GM18907 (cell line): ENCODE data around the gene DDX60.
"Not testable (repeated sequence)": the region's sequence is repeated elsewhere in the genome, so short reads cannot be mapped to it uniquely, and the experiment has no call there.

Experiments
- ATAC-seq: cut with Tn5 transposase; IDR thresholded peaks from one replicate; pipeline ENCODE4 v1.9.1; 2021; ENCODE audit warnings: mild to moderate bottlenecking, moderate library complexity; ENCODE audit not compliant: unreplicated experiment

Gene DDX60

GRCh38 chr4:168218645-168219044 is 99.9 kb downstream of the DDX60 start:
- ATAC-seq: no peak

DNA sequence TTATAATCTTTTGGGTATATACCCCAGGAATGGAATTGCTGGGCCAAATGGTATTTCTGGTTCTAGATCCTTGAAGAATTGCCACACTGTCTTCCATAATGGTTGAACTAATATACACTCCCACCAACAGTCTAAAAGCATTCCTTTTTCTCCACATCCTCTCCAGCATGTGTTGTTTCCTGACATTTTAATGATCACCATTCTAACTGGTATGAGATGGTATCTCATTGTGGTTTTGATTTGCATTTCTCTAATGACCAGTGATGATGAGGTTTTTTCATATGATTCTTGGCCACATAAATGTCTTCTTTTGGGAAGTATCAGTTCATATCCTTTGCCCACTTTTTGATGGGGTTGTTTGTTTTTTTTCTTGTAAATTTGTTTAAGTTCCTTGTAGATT is 105.0 kb downstream of the DDX60 start:
- ATAC-seq: not testable (repeated sequence)

DNA sequence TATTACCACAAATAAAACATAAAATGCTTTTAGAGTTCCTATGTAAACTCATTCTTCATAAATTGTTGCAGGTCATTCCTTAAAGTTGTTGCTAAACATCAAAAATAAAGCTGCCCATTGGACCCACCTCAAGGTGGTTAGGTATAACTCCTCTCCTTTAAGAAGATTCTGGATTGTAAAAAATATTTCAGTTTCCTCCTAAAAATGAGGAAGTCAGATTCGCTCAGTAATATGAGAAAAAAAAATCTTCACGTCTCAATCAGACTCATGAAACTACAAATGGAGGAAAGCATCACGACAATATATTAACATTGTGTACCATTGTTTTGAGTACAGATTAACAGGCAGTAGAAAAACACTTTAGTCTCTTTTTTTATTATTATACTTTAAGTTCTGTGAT is 105.9 kb downstream of the DDX60 start:
- ATAC-seq: no peak

GRCh38 chr4:168208957-168209614 is 109.5 kb downstream of the DDX60 start:
- no peak for ATAC-seq

DNA sequence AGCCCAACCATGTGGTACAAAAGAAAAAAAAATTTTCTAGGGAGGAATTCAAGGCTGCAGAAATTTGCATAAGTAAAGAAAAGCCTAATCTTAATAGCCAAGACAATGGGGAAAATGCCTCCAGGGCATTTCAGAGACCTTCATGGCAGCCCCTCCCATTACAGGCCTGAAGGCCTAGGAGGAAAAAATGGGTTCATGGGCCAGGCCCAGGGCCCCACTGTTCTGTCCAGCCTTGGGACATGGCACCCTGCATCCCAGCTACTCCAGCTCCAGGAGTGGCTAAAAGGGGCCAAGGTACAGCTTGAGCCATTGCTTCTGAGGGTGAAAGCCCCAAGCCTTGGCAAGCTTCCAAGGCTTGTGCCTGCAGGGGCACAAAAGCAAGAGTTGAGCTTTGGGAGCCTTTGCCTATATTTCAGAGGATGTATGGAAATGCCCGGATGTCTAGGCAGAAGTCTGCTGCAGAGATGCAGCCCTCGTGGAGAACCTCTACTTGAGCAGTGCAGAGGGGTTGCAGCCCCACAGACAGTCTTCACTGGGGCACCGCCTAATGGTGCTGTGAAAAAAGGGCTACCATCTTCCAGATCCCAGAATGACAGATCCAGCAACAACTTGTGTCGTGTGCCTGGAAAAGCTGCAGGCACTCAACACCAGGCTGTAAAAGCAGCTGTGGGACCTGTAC is 115.2 kb downstream of the DDX60 start:
- ATAC-seq: no peak

DNA sequence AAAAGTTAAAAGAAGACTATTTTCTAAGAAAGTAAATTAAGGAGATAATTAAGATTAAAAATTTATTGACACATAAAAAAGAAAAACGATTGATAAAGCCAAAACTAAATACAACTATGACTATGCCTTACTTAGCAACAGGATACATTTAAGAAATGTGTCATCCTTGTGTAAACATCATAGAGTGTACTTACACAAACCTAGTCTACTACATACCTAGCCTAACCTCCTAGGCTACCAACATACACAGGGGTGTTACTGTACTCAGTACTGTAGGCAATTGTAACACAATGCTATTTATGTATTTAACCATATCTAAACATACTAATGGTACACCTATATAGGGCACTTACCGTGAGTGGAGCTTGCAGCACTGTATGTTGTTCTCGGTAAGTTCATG is 117.9 kb downstream of the DDX60 start:
- ATAC-seq: no peak

- ATAC-seq: peak; percentile 78
Measured at GRCh38 chr4:168199260-168199957, 119.1 kb downstream of the DDX60 start.

GRCh38 chr4:168197926-168198325 is 120.6 kb downstream of the DDX60 start:
- ATAC-seq: no peak

DNA sequence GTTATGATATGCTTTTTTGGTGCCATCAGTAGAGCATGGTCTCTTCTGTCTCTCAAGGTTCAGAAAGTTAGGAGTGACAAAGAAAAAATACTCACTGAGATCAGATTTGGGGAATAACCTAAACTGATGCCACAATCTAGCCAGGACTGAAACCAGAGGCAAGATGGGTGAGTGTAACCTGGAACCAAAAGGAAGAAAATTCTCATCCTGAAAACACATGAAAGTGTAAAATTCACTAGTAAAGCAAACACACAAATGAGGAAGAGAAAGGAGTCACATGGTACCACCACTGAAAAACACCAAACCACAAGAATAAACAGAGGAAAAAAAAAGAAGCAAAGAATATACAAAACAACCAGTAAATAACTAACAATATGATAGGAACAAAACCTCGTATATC is 129.8 kb downstream of the DDX60 start:
- ATAC-seq: peak; percentile 75

- ATAC-seq: no peak
Measured at GRCh38 chr4:168183717-168184571, 134.6 kb downstream of the DDX60 start.

GRCh38 chr4:168177546-168178149 is 140.9 kb downstream of the DDX60 start:
- no peak for ATAC-seq

DNA sequence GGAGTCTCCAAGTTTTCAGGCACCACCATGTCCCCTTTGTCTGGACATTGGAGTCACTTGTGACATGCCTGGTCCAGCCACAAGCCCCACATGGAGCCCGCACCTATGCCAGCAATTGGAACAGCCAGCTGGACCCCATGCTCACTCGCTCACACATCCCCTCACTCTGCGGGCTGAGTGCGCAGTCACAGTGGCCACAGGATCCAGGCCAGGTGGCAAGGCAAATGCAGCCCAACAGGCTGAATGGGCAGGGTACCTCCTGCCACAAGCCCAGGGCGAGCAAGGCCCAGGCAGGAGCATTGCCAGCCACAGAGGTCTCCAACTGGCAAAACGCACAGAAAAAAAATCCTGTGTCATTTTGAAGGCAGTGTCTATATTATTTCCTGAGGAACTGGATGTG is 144.2 kb downstream of the DDX60 start:
- no peak for ATAC-seq

GRCh38 chr4:168167714-168168284 is 150.8 kb downstream of the DDX60 start:
- no peak for ATAC-seq
